Activated naive CD4-positive, alpha-beta T cell treated with anti-CD3 and anti-CD28 coated beads, Interleukin-2, amount 50 U/mL, for 24 hours (primary cell): ENCODE measurements around the gene HTR2C.
"Not testable (repeated sequence)": the region's sequence is repeated elsewhere in the genome, so short reads cannot be mapped to it uniquely, and the experiment has no call there.

Experiments
- H3K27ac Mint-ChIP-seq: one replicate; pipeline ENCODE4 v1.8.0; 2021; ENCODE audit warnings: mild to moderate bottlenecking, mixed read lengths
- H3K27me3 Mint-ChIP-seq: one replicate; pipeline ENCODE4 v1.8.0; 2021; ENCODE audit warnings: mixed read lengths
- H3K36me3 Mint-ChIP-seq: one replicate; pipeline ENCODE4 v1.8.0; 2021; ENCODE audit warnings: mixed read lengths
- H3K4me1 Mint-ChIP-seq: one replicate; pipeline ENCODE4 v1.8.0; 2021; ENCODE audit warnings: mixed read lengths
- H3K4me3 Mint-ChIP-seq: one replicate; pipeline ENCODE4 v1.8.0; 2021; ENCODE audit warnings: mild to moderate bottlenecking, mixed read lengths
- H3K9me3 Mint-ChIP-seq: one replicate; pipeline ENCODE4 v1.8.0; 2021; ENCODE audit warnings: mixed read lengths

HTR2C gene

DNA sequence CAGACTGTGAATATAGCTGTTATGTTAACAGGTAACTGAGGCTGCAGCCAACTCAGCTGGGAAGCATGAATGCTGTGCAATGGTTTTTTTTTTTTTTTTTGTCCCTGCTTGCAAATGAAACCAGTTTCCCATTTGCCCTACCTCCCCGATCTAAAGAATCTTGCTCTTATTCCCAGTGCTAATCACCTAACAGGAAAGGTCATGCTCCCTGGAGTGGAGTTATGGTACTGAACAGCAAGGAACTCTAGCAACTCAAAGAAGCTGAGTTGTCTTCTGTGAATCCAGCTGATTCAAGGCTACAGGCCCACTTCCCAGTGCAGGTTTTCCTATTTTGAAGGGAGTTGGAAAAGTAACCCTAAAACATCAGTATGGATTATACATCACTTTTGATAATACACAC lies 52.1 kb downstream of the HTR2C start:
- Mint-ChIP-seq H3K9me3 (no peaks in the 10 kb centered on the region), H3K27ac (no peak overlapping the region), H3K4me1 (no peaks in the 10 kb centered on the region), H3K27me3 (no peaks in the 10 kb centered on the region), H3K36me3 (no peaks in the 10 kb centered on the region), H3K4me3 (no peak overlapping the region)

GRCh38 chrX:114650351-114650750 lies 66.5 kb downstream of the HTR2C start:
- H3K36me3 Mint-ChIP-seq: no peaks in the 10 kb centered on the region
- H3K27ac Mint-ChIP-seq: no peak overlapping the region
- H3K4me1 Mint-ChIP-seq: no peaks in the 10 kb centered on the region
- no peaks in the 10 kb centered on the region for H3K9me3 Mint-ChIP-seq
- H3K4me3 Mint-ChIP-seq: no peak overlapping the region
- H3K27me3 Mint-ChIP-seq: no peaks in the 10 kb centered on the region

GRCh38 chrX:114675365-114675764 lies 91.5 kb downstream of the HTR2C start:
- Mint-ChIP-seq H3K4me3 (no peak overlapping the region), H3K36me3 (no peaks in the 10 kb centered on the region), H3K27ac (no peak overlapping the region), H3K27me3 (no peaks in the 10 kb centered on the region), H3K9me3 (no peaks in the 10 kb centered on the region), H3K4me1 (no peaks in the 10 kb centered on the region)

- not testable (repeated sequence) for H3K27ac Mint-ChIP-seq, H3K9me3 Mint-ChIP-seq, H3K36me3 Mint-ChIP-seq, H3K27me3 Mint-ChIP-seq, H3K4me1 Mint-ChIP-seq, H3K4me3 Mint-ChIP-seq
Observed at GRCh38 chrX:114700533-114700932, 116.6 kb downstream of the HTR2C start.

DNA sequence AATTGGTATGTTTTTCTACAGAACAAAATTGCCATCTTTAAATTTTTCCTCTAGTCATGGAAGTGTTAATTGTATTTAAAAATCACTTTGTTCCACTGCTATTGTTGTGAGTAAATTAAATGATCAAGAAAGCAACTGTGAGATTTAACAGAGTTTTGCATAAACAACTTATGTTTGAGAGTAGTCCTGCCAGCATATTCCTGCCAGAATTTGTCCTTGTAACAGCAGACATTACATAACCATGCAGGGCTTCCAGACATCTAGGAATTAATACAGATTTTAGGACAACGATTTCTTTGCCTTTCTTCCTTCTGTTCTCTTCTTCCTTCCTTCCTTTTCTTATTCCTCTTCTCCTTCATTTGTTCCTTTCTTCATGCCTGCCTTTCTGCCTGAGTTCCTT lies 125.5 kb downstream of the HTR2C start:
- H3K9me3 Mint-ChIP-seq: no peaks in the 10 kb centered on the region
- H3K27ac Mint-ChIP-seq: no peak overlapping the region
- no peaks in the 10 kb centered on the region for H3K36me3 Mint-ChIP-seq
- H3K4me1 Mint-ChIP-seq: no peaks in the 10 kb centered on the region
- no peak overlapping the region for H3K4me3 Mint-ChIP-seq
- H3K27me3 Mint-ChIP-seq: no peaks in the 10 kb centered on the region

DNA sequence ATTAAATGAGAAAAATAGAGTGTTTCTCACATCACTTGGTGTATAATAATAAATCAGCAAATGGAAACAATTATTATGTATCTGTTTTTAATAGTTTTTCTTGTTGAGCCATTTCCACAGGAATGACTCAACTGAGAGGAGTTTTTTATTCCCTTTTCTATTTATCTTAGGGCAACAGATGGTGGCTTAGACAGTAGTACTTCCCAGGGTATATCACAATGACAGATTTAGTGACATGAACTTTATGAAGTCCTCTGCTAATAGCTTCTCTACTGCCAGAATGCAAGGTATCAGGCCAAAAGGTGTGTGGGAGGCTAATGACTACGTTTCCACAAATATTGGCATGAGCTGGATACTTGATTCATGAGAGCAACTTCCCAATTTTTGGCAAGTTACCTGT lies 126.7 kb downstream of the HTR2C start:
- Mint-ChIP-seq H3K27ac (no peak overlapping the region), H3K36me3 (no peaks in the 10 kb centered on the region), H3K4me1 (no peaks in the 10 kb centered on the region), H3K27me3 (no peaks in the 10 kb centered on the region), H3K4me3 (no peak overlapping the region), H3K9me3 (no peaks in the 10 kb centered on the region)

DNA sequence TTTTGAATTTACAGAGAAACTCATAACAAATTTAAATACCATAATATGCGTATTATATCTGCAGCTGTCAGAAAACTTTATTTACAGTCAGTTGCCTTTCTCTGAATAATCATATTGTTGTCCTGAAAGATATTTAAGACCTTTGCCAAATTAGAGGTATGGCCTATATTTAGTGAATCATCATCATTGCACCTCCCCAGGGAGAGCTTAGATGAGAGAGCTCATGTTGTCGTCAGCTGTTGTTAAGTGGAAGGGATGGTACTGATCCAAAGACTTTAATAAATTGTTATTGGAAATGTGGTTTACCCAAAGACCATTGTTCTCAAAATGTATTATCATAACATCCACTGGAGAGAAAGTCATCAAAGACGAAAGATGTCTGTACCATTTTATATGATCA lies 128.6 kb downstream of the HTR2C start:
- no peaks in the 10 kb centered on the region for H3K9me3 Mint-ChIP-seq
- H3K4me1 Mint-ChIP-seq: no peaks in the 10 kb centered on the region
- H3K27me3 Mint-ChIP-seq: no peaks in the 10 kb centered on the region
- no peak overlapping the region for H3K27ac Mint-ChIP-seq
- H3K4me3 Mint-ChIP-seq: no peak overlapping the region
- H3K36me3 Mint-ChIP-seq: no peaks in the 10 kb centered on the region

DNA sequence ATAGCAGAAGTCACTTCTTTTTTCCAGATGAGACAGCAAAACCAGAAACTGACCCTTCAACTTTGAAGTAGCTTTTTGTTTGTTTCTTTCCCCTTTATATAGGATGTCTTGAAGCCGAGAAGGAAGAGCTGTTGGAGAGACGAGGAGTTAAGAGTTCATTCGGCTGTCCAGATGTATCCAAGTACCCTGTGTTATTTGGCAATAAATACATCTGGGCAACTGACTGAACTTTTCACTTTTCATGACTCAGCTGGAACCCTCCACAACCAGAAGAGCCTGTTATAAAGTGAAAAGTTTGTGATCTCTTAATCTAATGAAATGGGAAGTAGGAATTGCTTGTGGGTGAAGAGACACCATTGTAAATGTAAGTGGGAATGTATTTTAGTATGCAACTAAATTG lies 131.2 kb downstream of the HTR2C start:
- no peaks in the 10 kb centered on the region for H3K9me3 Mint-ChIP-seq
- H3K4me1 Mint-ChIP-seq: no peaks in the 10 kb centered on the region
- H3K27ac Mint-ChIP-seq: no peak overlapping the region
- no peak overlapping the region for H3K4me3 Mint-ChIP-seq
- no peaks in the 10 kb centered on the region for H3K27me3 Mint-ChIP-seq
- no peaks in the 10 kb centered on the region for H3K36me3 Mint-ChIP-seq

DNA sequence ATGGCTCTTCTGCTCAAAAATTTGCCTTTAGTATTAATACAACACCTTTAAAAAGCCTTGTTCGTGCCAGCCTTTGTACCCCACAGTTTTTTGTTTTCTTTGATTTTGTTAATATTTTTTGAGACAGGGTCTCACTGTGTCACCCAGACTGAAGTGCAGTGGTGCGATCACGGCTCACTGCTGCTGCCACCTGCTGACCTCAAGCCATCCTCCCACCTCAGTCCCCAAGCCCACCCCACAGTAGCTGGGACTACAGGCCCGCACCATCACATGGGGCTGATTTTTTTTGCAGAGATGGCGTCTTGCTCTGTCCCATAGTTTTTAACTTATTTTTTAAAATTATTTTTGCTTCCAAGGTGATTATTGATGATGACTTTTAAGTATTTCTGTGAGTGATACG lies 134.0 kb downstream of the HTR2C start:
- H3K27me3 Mint-ChIP-seq: no peaks in the 10 kb centered on the region

DNA sequence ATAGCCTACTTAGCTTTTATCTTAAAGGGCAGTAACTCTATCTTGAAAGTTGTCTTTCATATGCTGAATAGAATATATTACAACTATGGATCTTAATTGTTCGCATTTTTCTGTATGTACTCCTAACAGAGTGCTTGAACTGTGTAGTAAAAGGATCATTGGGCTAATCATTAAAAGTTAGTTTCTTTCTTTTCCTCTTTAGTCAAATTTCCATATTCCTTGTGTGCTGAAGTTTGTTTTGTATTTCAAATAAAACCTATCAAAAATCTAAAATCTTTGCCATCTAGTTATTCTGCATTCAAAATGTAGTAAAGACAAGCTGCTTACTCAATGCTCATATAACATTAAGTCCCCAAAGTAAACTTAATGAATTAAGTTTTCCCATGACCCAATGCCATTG lies 182.7 kb downstream of the HTR2C start:
- Mint-ChIP-seq H3K36me3 (no peaks in the 10 kb centered on the region), H3K4me3 (no peak overlapping the region), H3K9me3 (no peaks in the 10 kb centered on the region), H3K27me3 (no peaks in the 10 kb centered on the region), H3K4me1 (no peaks in the 10 kb centered on the region), H3K27ac (no peak overlapping the region)

More for the DNA sequence above, 134.0 kb downstream of the HTR2C start:
- Mint-ChIP-seq H3K9me3 (no peaks in the 10 kb centered on the region), H3K27ac (no peak overlapping the region), H3K4me1 (no peaks in the 10 kb centered on the region), H3K4me3 (no peak overlapping the region), H3K36me3 (no peaks in the 10 kb centered on the region)

- no peaks in the 10 kb centered on the region for H3K9me3 Mint-ChIP-seq
- no peak overlapping the region for H3K4me3 Mint-ChIP-seq
- H3K27me3 Mint-ChIP-seq: no peaks in the 10 kb centered on the region
- no peaks in the 10 kb centered on the region for H3K4me1 Mint-ChIP-seq
- H3K36me3 Mint-ChIP-seq: no peaks in the 10 kb centered on the region
- H3K27ac Mint-ChIP-seq: no peak overlapping the region
Observed at GRCh38 chrX:114774691-114775090, 190.8 kb downstream of the HTR2C start.

GRCh38 chrX:114782925-114783324 lies 199.0 kb downstream of the HTR2C start:
- Mint-ChIP-seq H3K36me3 (no peaks in the 10 kb centered on the region), H3K27me3 (no peaks in the 10 kb centered on the region), H3K27ac (no peak overlapping the region)

DNA sequence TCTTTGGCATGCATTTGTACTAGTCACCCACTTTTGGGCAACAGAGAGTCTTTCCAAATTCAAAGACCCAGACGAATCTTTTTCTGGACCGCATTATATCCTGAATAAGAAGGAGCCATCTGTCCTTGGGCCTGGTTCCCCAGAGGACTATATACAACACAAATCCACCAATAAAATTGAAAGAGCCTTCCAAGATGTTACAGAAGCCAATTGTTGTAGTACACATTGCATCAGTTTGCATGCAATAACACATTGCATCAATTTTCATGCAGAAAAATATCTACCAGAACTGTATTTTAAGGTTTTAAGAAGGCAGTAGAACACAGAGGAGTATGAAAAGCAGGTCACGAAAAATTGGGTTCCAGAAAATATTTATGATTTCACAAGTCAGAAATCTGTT lies 203.2 kb downstream of the HTR2C start:
- Mint-ChIP-seq H3K9me3 (no peaks in the 10 kb centered on the region), H3K36me3 (no peaks in the 10 kb centered on the region), H3K27me3 (no peaks in the 10 kb centered on the region), H3K4me1 (no peaks in the 10 kb centered on the region), H3K27ac (no peak overlapping the region), H3K4me3 (no peak overlapping the region)

More at GRCh38 chrX:114782925-114783324, 199.0 kb downstream of the HTR2C start:
- Mint-ChIP-seq H3K4me1 (no peaks in the 10 kb centered on the region), H3K9me3 (no peaks in the 10 kb centered on the region), H3K4me3 (no peak overlapping the region)

DNA sequence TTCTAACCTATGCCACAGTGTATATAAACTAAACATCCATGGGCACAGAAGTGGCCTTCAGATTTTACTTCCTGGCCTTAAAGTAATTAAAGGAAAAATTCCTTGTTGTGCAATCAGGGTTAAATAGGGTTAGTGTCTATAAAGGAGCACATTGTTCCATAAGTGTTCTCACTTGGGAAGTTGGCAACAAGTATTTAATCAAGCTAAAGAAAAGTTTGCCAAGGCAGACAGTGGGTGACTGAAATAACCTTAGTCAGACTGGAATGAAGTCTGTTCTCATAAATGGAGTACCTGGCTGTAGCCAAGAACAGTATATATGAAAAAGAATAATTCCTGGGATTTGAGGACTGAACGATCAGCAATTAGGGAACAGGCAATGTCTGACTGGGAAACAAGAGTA lies 213.6 kb downstream of the HTR2C start:
- Mint-ChIP-seq H3K27ac (no peak overlapping the region), H3K27me3 (no peaks in the 10 kb centered on the region), H3K4me3 (no peak overlapping the region), H3K9me3 (no peaks in the 10 kb centered on the region), H3K4me1 (no peaks in the 10 kb centered on the region), H3K36me3 (no peaks in the 10 kb centered on the region)

GRCh38 chrX:114798907-114799306 lies 215.0 kb downstream of the HTR2C start:
- H3K9me3 Mint-ChIP-seq: no peaks in the 10 kb centered on the region
- H3K36me3 Mint-ChIP-seq: no peaks in the 10 kb centered on the region
- no peak overlapping the region for H3K4me3 Mint-ChIP-seq
- H3K4me1 Mint-ChIP-seq: no peaks in the 10 kb centered on the region
- no peak overlapping the region for H3K27ac Mint-ChIP-seq
- no peaks in the 10 kb centered on the region for H3K27me3 Mint-ChIP-seq

DNA sequence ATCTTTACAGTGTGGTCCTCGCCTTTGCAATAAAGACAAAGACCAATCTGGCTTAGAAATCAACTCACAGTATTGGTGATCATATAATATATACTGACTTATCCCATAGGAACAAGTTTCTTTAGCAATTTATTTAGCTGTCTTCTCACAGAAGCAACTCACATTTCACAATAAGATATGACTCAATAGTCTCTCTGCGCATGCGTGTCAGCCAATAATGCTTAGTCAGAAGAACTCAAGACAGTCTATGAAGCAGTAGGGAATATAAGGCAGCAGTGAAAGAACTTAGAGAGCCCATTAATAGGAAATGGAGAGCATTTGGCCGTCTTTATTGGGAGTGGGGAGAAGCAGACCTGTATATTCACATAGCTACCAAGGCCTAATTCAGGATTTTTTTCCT lies 216.8 kb downstream of the HTR2C start:
- Mint-ChIP-seq H3K36me3 (no peaks in the 10 kb centered on the region), H3K9me3 (no peaks in the 10 kb centered on the region), H3K27ac (no peak overlapping the region), H3K27me3 (no peaks in the 10 kb centered on the region), H3K4me3 (no peak overlapping the region), H3K4me1 (no peaks in the 10 kb centered on the region)

DNA sequence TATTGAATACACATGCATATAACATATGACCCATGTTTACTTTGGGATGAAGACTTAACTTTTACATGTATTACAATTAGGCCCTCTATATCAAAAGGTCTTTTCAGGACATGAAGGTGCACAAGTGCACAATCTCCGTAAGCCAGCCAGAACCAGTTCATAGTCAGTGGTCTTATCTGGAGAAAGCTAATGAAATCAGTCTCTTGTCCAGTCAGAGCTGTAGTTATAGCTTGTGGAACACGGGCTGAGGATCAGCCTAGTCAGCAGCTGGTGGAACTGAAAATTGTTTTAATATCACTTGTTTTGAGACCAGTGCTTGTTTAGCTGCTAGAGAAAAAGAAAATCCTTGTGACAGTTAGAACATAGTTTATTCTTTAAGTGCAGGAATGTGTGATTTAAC lies 235.6 kb downstream of the HTR2C start:
- Mint-ChIP-seq H3K36me3 (no peaks in the 10 kb centered on the region), H3K4me3 (no peak overlapping the region), H3K4me1 (no peaks in the 10 kb centered on the region), H3K9me3 (no peaks in the 10 kb centered on the region), H3K27me3 (no peaks in the 10 kb centered on the region), H3K27ac (no peak overlapping the region)

DNA sequence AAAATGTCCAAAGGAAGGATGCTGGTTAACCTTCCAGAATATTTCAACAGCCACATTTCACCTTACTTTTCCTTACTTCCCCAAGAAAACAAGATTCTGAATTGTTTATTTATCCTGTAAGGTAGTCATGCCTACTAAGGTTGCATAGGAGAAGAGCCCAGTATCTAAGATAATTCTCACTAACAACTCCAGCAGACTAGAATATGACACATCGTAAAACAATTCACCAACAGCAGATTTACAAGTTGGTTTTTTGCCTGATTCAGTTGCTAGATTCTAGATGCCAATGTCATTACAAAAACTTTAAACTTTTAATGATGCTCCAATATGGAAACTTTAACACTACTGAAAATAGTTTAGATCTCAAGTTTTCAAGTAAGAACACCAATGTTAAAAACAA lies 257.2 kb downstream of the HTR2C start:
- H3K4me1 Mint-ChIP-seq: no peaks in the 10 kb centered on the region
- no peaks in the 10 kb centered on the region for H3K36me3 Mint-ChIP-seq
- H3K27ac Mint-ChIP-seq: no peak overlapping the region
- no peaks in the 10 kb centered on the region for H3K27me3 Mint-ChIP-seq
- H3K9me3 Mint-ChIP-seq: no peaks in the 10 kb centered on the region
- H3K4me3 Mint-ChIP-seq: no peak overlapping the region
